ENCODE measurements around the gene SPRED1. TPM values are rescaled to one million over a fixed set of nuclear protein-coding genes. Genes with fewer than 3 reads are reported as not detected.

Gene SPRED1
- total RNA-seq, 1 donor from 2014 or later: 8.7 TPM

DNA sequence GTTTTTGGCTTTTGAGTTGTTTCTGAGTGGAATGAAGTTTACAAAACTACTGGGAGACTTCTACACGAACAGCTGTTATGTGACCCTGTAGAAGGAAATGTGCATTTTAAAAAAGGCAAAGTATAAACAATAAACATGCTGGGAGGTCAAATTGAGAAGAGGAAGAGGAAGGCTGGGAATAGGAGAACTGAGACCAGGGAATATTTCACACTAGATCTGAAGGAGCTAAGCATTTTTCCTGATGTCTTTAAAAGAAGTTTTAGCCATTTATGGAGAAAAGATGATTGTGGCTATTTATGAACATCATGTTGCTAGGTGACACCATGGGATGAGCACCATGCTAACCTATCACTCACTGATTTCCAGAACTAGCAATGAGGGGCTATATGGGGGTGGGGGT, 125.0 kb downstream of the SPRED1 start:
- TF ChIP-seq, protein P1, sequence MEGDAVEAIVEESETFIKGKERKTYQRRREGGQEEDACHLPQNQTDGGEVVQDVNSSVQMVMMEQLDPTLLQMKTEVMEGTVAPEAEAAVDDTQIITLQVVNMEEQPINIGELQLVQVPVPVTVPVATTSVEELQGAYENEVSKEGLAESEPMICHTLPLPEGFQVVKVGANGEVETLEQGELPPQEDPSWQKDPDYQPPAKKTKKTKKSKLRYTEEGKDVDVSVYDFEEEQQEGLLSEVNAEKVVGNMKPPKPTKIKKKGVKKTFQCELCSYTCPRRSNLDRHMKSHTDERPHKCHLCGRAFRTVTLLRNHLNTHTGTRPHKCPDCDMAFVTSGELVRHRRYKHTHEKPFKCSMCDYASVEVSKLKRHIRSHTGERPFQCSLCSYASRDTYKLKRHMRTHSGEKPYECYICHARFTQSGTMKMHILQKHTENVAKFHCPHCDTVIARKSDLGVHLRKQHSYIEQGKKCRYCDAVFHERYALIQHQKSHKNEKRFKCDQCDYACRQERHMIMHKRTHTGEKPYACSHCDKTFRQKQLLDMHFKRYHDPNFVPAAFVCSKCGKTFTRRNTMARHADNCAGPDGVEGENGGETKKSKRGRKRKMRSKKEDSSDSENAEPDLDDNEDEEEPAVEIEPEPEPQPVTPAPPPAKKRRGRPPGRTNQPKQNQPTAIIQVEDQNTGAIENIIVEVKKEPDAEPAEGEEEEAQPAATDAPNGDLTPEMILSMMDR (IDR thresholded peaks at IDR 0.05; ENCODE audit: borderline replicate concordance): no peak
- intact Hi-C loops (cut with micrococcal nuclease): no loop called here
- Histone ChIP-seq H3K27me3 (ENCODE audit: low read depth) (no peaks in the 10 kb centered on the region), H3K4me3 (no peak overlapping the region), H3K27ac (replicated peaks) (peak overlapping the region; percentile 74), H3K9me3 (replicated peaks) (no peaks in the 10 kb centered on the region), H3K4me1 (peaks cover 54% of the 10 kb centered on the region), H3K36me3 (no peaks in the 10 kb centered on the region)
- no peak for DNase-seq

- intact Hi-C loops (cut with micrococcal nuclease): no loop called here
- H3K4me3 ChIP-seq: peak overlapping the region; percentile 15
- no peaks in the 10 kb centered on the region for H3K9me3 ChIP-seq (replicated peaks)
- peaks cover 54% of the 10 kb centered on the region for H3K4me1 ChIP-seq
- no peaks in the 10 kb centered on the region for H3K36me3 ChIP-seq
- H3K27ac ChIP-seq (replicated peaks): peak overlapping the region; percentile 74
- TF ChIP-seq, protein P1 (IDR thresholded peaks at IDR 0.05; ENCODE audit: borderline replicate concordance): no peak
- peak; percentile 73 for DNase-seq
- no peaks in the 10 kb centered on the region for H3K27me3 ChIP-seq (ENCODE audit: low read depth)
Observed at GRCh38 chr15:38378161-38378560, 125.5 kb downstream of the SPRED1 start.

- DNase-seq: peak; percentile 42
- Histone ChIP-seq H3K27me3 (ENCODE audit: low read depth) (no peaks in the 10 kb centered on the region), H3K27ac (replicated peaks) (no peak overlapping the region), H3K36me3 (no peaks in the 10 kb centered on the region), H3K4me3 (no peak overlapping the region), H3K9me3 (replicated peaks) (peaks cover 5% of the 10 kb centered on the region), H3K4me1 (no peaks in the 10 kb centered on the region)
- intact Hi-C loops (cut with micrococcal nuclease): loop anchor here (10.0 kb wide), 1 partner anchor 395 kb away; no protein-coding TSS in a partner anchor
- TF ChIP-seq, protein P1 (IDR thresholded peaks at IDR 0.05; ENCODE audit: borderline replicate concordance): peak; percentile 85
Observed at GRCh38 chr15:38389924-38390542, 137.4 kb downstream of the SPRED1 start.

- Histone ChIP-seq H3K9me3 (replicated peaks) (peaks cover 2% of the 10 kb centered on the region), H3K27me3 (ENCODE audit: low read depth) (no peaks in the 10 kb centered on the region), H3K4me3 (no peak overlapping the region), H3K27ac (replicated peaks) (no peak overlapping the region), H3K36me3 (no peaks in the 10 kb centered on the region), H3K4me1 (no peaks in the 10 kb centered on the region)
- TF ChIP-seq, protein P1 (IDR thresholded peaks at IDR 0.05; ENCODE audit: borderline replicate concordance): no peak
- intact Hi-C loops (cut with micrococcal nuclease): loop anchor here (10.0 kb wide), 1 partner anchor 396 kb away; no protein-coding TSS in a partner anchor
- DNase-seq: no peak
Observed at GRCh38 chr15:38391191-38391590, 138.6 kb downstream of the SPRED1 start.

- peaks cover 12% of the 10 kb centered on the region for H3K4me1 ChIP-seq
- no peaks in the 10 kb centered on the region for H3K9me3 ChIP-seq (replicated peaks)
- TF ChIP-seq, protein P1 (IDR thresholded peaks at IDR 0.05; ENCODE audit: borderline replicate concordance): no peak
- no peaks in the 10 kb centered on the region for H3K36me3 ChIP-seq
- intact Hi-C loops (cut with micrococcal nuclease): loop anchor here (10.0 kb wide), 1 partner anchor 403 kb away; no protein-coding TSS in a partner anchor
- DNase-seq: peak; percentile 38
- no peak overlapping the region for H3K4me3 ChIP-seq
- peak overlapping the region; percentile 67 for H3K27ac ChIP-seq (replicated peaks)
- H3K27me3 ChIP-seq (ENCODE audit: low read depth): no peaks in the 10 kb centered on the region
Observed at GRCh38 chr15:38398134-38398533, 145.5 kb downstream of the SPRED1 start.
